DOHH2 (cell line): ENCODE measurements around the gene FHOD3.

Experiments
- H3F3A ChIP-seq: fragments of 200-600 bp; sonication (generic), shearing (Covaris generic); 2 replicates; pipeline ENCODE4 v1.6.0; 2016; ENCODE audit warnings: antibody characterized with exemption, mild to moderate bottlenecking; ENCODE audit not compliant: control insufficient read depth, insufficient read depth
- H3K27ac ChIP-seq: fragments of 200-600 bp; sonication (generic); 2 replicates; pipeline ENCODE4 v1.5.1; 2014; ENCODE audit warnings: low read depth, mild to moderate bottlenecking, low read length, moderate library complexity
- H3K27me3 ChIP-seq: fragments of 200-600 bp; sonication (generic); 2 replicates; pipeline ENCODE4 v1.6.1; 2014; ENCODE audit warnings: mild to moderate bottlenecking, low read length, mixed read lengths; ENCODE audit not compliant: control insufficient read depth
- H3K36me3 ChIP-seq: fragments of 200-600 bp; sonication (generic); 2 replicates; pipeline ENCODE4 v1.6.1; 2014; ENCODE audit warnings: mild to moderate bottlenecking, low read length, moderate library complexity, mixed read lengths; ENCODE audit not compliant: control insufficient read depth
- H3K4me1 ChIP-seq: fragments of 200-600 bp; sonication (generic); 2 replicates; pipeline ENCODE4 v1.6.1; 2014; ENCODE audit warnings: mild to moderate bottlenecking, low read length, mixed read lengths; ENCODE audit not compliant: control insufficient read depth
- H3K4me2 ChIP-seq: fragments of 200-600 bp; sonication (generic); 2 replicates; pipeline ENCODE4 v1.6.0; 2014; ENCODE audit warnings: mild to moderate bottlenecking, low read length, moderate library complexity
- H3K4me3 ChIP-seq: fragments of 200-600 bp; sonication (generic); 2 replicates; pipeline ENCODE4 v1.5.1; 2014; ENCODE audit warnings: mild to moderate bottlenecking, low read length, mixed read lengths
- H3K79me2 ChIP-seq: fragments of 200-600 bp; sonication (generic); 2 replicates; pipeline ENCODE4 v1.6.1; 2014; ENCODE audit warnings: mild to moderate bottlenecking, low read length, mixed read lengths; ENCODE audit not compliant: control insufficient read depth
- H3K9me2 ChIP-seq: fragments of 200-600 bp; sonication (generic); replicated peaks from 2 replicates; pipeline ENCODE4 v1.6.1; 2014; ENCODE audit warnings: mild to moderate bottlenecking, low read length, mixed read lengths; ENCODE audit not compliant: control insufficient read depth
- H3K9me3 ChIP-seq: fragments of 200-600 bp; sonication (generic); 2 replicates; pipeline ENCODE4 v1.6.1; 2014; ENCODE audit warnings: antibody characterized with exemption, low read length, mixed read lengths; ENCODE audit not compliant: control insufficient read depth, insufficient read depth
- H4K20me1 ChIP-seq: fragments of 200-600 bp; sonication (generic); 2 replicates; pipeline ENCODE4 v1.6.0; 2014; ENCODE audit warnings: low read depth, mild to moderate bottlenecking, antibody characterized with exemption, low read length, moderate library complexity; ENCODE audit not compliant: control insufficient read depth, insufficient read depth
- CTCF ChIP-seq: fragments of 200-600 bp; sonication (generic); IDR thresholded peaks from one replicate; pipeline ENCODE4 v1.5.1; 2014; ENCODE audit warnings: antibody characterized with exemption, mild to moderate bottlenecking, low read depth, low read length; ENCODE audit not compliant: poor library complexity, severe bottlenecking
- EZH2phosphoT487 ChIP-seq: fragments of 200-600 bp; sonication (generic); IDR thresholded peaks from 2 replicates; pipeline ENCODE4 v1.6.1; 2017; ENCODE audit warnings: borderline replicate concordance, mild to moderate bottlenecking, antibody characterized with exemption, low read length, moderate library complexity, mixed read lengths

The FHOD3 gene

GRCh38 chr18:36514778-36515177 is 217.3 kb downstream of the FHOD3 start:
- no peak overlapping the region for H3K4me2 ChIP-seq
- TF ChIP-seq EZH2phosphoT487 (no peak), CTCF (no peak)
- H3K4me3 ChIP-seq, result no peak overlapping the region
- H3K27ac ChIP-seq, result no peak overlapping the region
- no peaks in the 10 kb centered on the region for H3K79me2 ChIP-seq
- no peaks in the 10 kb centered on the region for H3K36me3 ChIP-seq
- peaks cover 3% of the 10 kb centered on the region; the same call in 1 of the 2 replicates for H3K27me3 ChIP-seq
- H3F3A ChIP-seq, result no peaks in the 10 kb centered on the region
- no peaks in the 10 kb centered on the region for H3K9me2 ChIP-seq
- no peaks in the 10 kb centered on the region for H4K20me1 ChIP-seq
- H3K9me3 ChIP-seq, result no peaks in the 10 kb centered on the region
- H3K4me1 ChIP-seq, result no peaks in the 10 kb centered on the region

GRCh38 chr18:36516258-36516657 is 218.7 kb downstream of the FHOD3 start:
- Histone ChIP-seq H3K4me1 (no peaks in the 10 kb centered on the region), H3F3A (no peaks in the 10 kb centered on the region), H3K79me2 (no peaks in the 10 kb centered on the region), H3K36me3 (no peaks in the 10 kb centered on the region), H3K4me3 (no peak overlapping the region), H4K20me1 (no peaks in the 10 kb centered on the region), H3K9me3 (no peaks in the 10 kb centered on the region), H3K27ac (no peak overlapping the region), H3K9me2 (no peaks in the 10 kb centered on the region), H3K27me3 (no peaks in the 10 kb centered on the region), H3K4me2 (no peak overlapping the region)
- TF ChIP-seq EZH2phosphoT487 (no peak), CTCF (no peak)

- TF ChIP-seq EZH2phosphoT487 (no peak), CTCF (no peak)
- Histone ChIP-seq H3K27ac (no peak overlapping the region), H3K9me2 (no peaks in the 10 kb centered on the region), H3K27me3 (peaks cover 2% of the 10 kb centered on the region; the same call in 1 of the 2 replicates), H3K9me3 (no peaks in the 10 kb centered on the region), H3K36me3 (no peaks in the 10 kb centered on the region), H3K4me3 (no peak overlapping the region), H3K79me2 (no peaks in the 10 kb centered on the region), H3K4me1 (no peaks in the 10 kb centered on the region), H3F3A (no peaks in the 10 kb centered on the region), H3K4me2 (no peak overlapping the region), H4K20me1 (no peaks in the 10 kb centered on the region)
Measured at GRCh38 chr18:36516726-36517125, 219.2 kb downstream of the FHOD3 start.
